ENCODE measurements around the gene CHAMP1.
"Not testable (repeated sequence)": the region's sequence is repeated elsewhere in the genome, so short reads cannot be mapped to it uniquely, and the experiment has no call there.

Gene CHAMP1

GRCh38 chr13:114341003-114341777 is 26.9 kb downstream of the CHAMP1 start:
- TF ChIP-seq CTCF (IDR thresholded peaks at IDR 0.05; ENCODE audit: low read depth, low read length), result no peak
- H3K4me3 ChIP-seq (ENCODE audit: low read depth, low read length), result no peak overlapping the region
- DNase-seq (ENCODE audit: low read depth, low spot score), result no peak
- in situ Hi-C loops (cut with HindIII; ENCODE audit: low sequenced_read_pairs), result no loop called here

- in situ Hi-C loops (cut with HindIII; ENCODE audit: low sequenced_read_pairs); DNase-seq (ENCODE audit: low read depth, low spot score); H3K4me3 ChIP-seq (ENCODE audit: low read depth, low read length): not testable (repeated sequence)
Measured at GRCh38 chr13:114347256-114347655, 33.0 kb downstream of the CHAMP1 start.

- H3K4me3 ChIP-seq (ENCODE audit: low read depth, low read length); DNase-seq (ENCODE audit: low read depth, low spot score); in situ Hi-C loops (cut with HindIII; ENCODE audit: low sequenced_read_pairs): not testable (repeated sequence)
- TF ChIP-seq CTCF (IDR thresholded peaks at IDR 0.05; ENCODE audit: low read depth, low read length), result peak; percentile 11
Measured at GRCh38 chr13:114352763-114353162, 38.5 kb downstream of the CHAMP1 start.

- in situ Hi-C loops (cut with HindIII; ENCODE audit: low sequenced_read_pairs); DNase-seq (ENCODE audit: low read depth, low spot score); H3K4me3 ChIP-seq (ENCODE audit: low read depth, low read length): not testable (repeated sequence)
Measured at GRCh38 chr13:114353382-114353781, 39.1 kb downstream of the CHAMP1 start.
